ENCODE data around the gene SCNN1A.

GRCh38 chr12:6314776-6315175 is 60.6 kb downstream of the SCNN1A start:
- TF ChIP-seq POLR2AphosphoS5 (IDR thresholded peaks at IDR 0.05; ENCODE audit: insufficient read depth, low read depth, low read length) (no peak), CTCF (IDR thresholded peaks at IDR 0.05; ENCODE audit: extremely low read depth in 1 of 2, insufficient read depth in 1 of 2, low read depth in 1 of 2, low read length in 2 of 2) (no peak), POLR2A (IDR thresholded peaks at IDR 0.05; ENCODE audit: low read depth, low read length) (no peak), EZH2 (IDR thresholded peaks at IDR 0.05; ENCODE audit: borderline replicate concordance, low read depth, low read length, severe bottlenecking) (no peak), MAX (IDR thresholded peaks at IDR 0.05; ENCODE audit: insufficient read depth, insufficient read length) (no peak)
